ENCODE measurements around the gene NT5C3A. TPM values are rescaled to one million over a fixed set of nuclear protein-coding genes. Genes with fewer than 3 reads are reported as not detected.

NT5C3A gene
- total and polyA plus RNA-seq, 9 of the 15 experiments (the other 6 are each of a cell fraction or from before 2014, with no cell fraction given): 18.6 to 60.1 (median 40.0) TPM

- TF ChIP-seq, protein P1, sequence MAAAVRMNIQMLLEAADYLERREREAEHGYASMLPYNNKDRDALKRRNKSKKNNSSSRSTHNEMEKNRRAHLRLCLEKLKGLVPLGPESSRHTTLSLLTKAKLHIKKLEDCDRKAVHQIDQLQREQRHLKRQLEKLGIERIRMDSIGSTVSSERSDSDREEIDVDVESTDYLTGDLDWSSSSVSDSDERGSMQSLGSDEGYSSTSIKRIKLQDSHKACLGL (CRISPR knock-in tag; IDR thresholded peaks at IDR 0.05; ENCODE audit: borderline replicate concordance, poor library complexity, severe bottlenecking): no peak
- TF ChIP-seq, protein P2, sequence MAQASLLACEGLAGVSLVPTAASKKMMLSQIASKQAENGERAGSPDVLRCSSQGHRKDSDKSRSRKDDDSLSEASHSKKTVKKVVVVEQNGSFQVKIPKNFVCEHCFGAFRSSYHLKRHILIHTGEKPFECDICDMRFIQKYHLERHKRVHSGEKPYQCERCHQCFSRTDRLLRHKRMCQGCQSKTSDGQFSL (CRISPR knock-in tag; IDR thresholded peaks at IDR 0.05): no peak
- TF ChIP-seq, protein P2 (tag; IDR thresholded peaks at IDR 0.05): no peak
- TF ChIP-seq TEAD4 (IDR thresholded peaks at IDR 0.05; ENCODE audit: low read length) (no peak), TEAD4 (CRISPR knock-in tag; IDR thresholded peaks at IDR 0.05; ENCODE audit: borderline replicate concordance) (no peak), WHSC1 (IDR thresholded peaks at IDR 0.05; ENCODE audit: low read length) (no peak), ZNF511 (CRISPR knock-in tag; IDR thresholded peaks at IDR 0.05) (no peak), DACH1 (IDR thresholded peaks at IDR 0.05; ENCODE audit: partially characterized antibody) (no peak), RUNX1 (IDR thresholded peaks at IDR 0.05; ENCODE audit: low read depth) (no peak), NFIX (CRISPR knock-in tag; IDR thresholded peaks at IDR 0.05; ENCODE audit: low read depth) (no peak), ZKSCAN8 (CRISPR knock-in tag; IDR thresholded peaks at IDR 0.05) (no peak), MXI1 (IDR thresholded peaks at IDR 0.05; ENCODE audit: low read depth, low read length) (no peak), ZNF24 (IDR thresholded peaks at IDR 0.05) (peak; percentile 31; the same call in 1 of the 2 replicates), ZKSCAN1 (IDR thresholded peaks at IDR 0.05; ENCODE audit: low read depth, low read length) (no peak), MYNN (IDR thresholded peaks at IDR 0.05) (no peak), MYNN (CRISPR knock-in tag; IDR thresholded peaks at IDR 0.05) (no peak), ZNF3 (CRISPR knock-in tag; IDR thresholded peaks at IDR 0.05) (no peak), HNRNPUL1 (IDR thresholded peaks at IDR 0.05; ENCODE audit: low read length) (no peak), ZFPM2 (CRISPR knock-in tag; IDR thresholded peaks at IDR 0.05) (0 out of 2 replicates have a peak, but pooled peaks have one; percentile 30), ZBTB33 (CRISPR knock-in tag; IDR thresholded peaks at IDR 0.05) (no peak), SNRNP70 (optimal IDR thresholded peaks at IDR 0.05; ENCODE audit: low read depth, low read length) (no peak)
- TF ChIP-seq, protein P3, sequence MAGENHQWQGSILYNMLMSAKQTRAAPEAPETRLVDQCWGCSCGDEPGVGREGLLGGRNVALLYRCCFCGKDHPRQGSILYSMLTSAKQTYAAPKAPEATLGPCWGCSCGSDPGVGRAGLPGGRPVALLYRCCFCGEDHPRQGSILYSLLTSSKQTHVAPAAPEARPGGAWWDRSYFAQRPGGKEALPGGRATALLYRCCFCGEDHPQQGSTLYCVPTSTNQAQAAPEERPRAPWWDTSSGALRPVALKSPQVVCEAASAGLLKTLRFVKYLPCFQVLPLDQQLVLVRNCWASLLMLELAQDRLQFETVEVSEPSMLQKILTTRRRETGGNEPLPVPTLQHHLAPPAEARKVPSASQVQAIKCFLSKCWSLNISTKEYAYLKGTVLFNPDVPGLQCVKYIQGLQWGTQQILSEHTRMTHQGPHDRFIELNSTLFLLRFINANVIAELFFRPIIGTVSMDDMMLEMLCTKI (IDR thresholded peaks at IDR 0.05; ENCODE audit: partially characterized antibody): no peak
- TF ChIP-seq, protein P4, sequence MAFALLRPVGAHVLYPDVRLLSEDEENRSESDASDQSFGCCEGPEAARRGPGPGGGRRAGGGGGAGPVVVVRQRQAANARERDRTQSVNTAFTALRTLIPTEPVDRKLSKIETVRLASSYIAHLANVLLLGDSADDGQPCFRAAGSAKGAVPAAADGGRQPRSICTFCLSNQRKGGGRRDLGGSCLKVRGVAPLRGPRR (CRISPR knock-in tag; IDR thresholded peaks at IDR 0.05): no peak
Observed at GRCh38 chr7:33109005-33109757, 46.6 kb upstream of the NT5C3A start, which contains the start of gene RP9 (continued).
